Ishikawa (cell line): Measurements from ENCODE around the gene ZNF221.
A peak's percentile ranks its signal among the peaks of the same experiment; 100 is the strongest.

Source experiments
- CEBPB ChIP-seq: IDR thresholded peaks from 2 replicates; pipeline ENCODE4 v1.6.1; 2012
- CREB1 ChIP-seq: IDR thresholded peaks from 2 replicates; pipeline ENCODE4 v1.6.1; 2012; ENCODE audit warnings: low read depth
- EGR1 ChIP-seq: IDR thresholded peaks from 2 replicates; pipeline ENCODE4 v1.6.1; 2012
- EP300 ChIP-seq: IDR thresholded peaks from 2 replicates; pipeline ENCODE4 v1.6.1; 2012; ENCODE audit warnings: borderline replicate concordance
- FOXM1 ChIP-seq: IDR thresholded peaks from 2 replicates; pipeline ENCODE4 v1.6.1; 2012; ENCODE audit warnings: low read depth, borderline replicate concordance
- NFIC ChIP-seq: IDR thresholded peaks from 2 replicates; pipeline ENCODE4 v1.6.1; 2012
- RAD21 ChIP-seq: IDR thresholded peaks from 2 replicates; pipeline ENCODE4 v1.6.1; 2012; ENCODE audit warnings: low read depth
- TAF1 ChIP-seq: IDR thresholded peaks from 2 replicates; pipeline ENCODE4 v1.6.1; 2012; ENCODE audit warnings: low read depth, mild to moderate bottlenecking
- TCF12 ChIP-seq: IDR thresholded peaks from 2 replicates; pipeline ENCODE4 v1.6.1; 2012; ENCODE audit warnings: low read depth
- TEAD4 ChIP-seq: IDR thresholded peaks from 2 replicates; pipeline ENCODE4 v1.6.1; 2012
- YY1 ChIP-seq: IDR thresholded peaks from 2 replicates; pipeline ENCODE4 v1.6.1; 2012; ENCODE audit warnings: low read depth
- ZBTB7A ChIP-seq: IDR thresholded peaks from 2 replicates; pipeline ENCODE4 v1.6.1; 2012; ENCODE audit warnings: low read depth
- TF ChIP-seq, protein P1 (sequence below): IDR thresholded peaks from 2 replicates; pipeline ENCODE4 v1.6.1; 2012
- TF ChIP-seq, protein P2 (sequence below): IDR thresholded peaks from 2 replicates; pipeline ENCODE4 v1.6.1; 2012; ENCODE audit warnings: low read depth, mild to moderate bottlenecking
- TF ChIP-seq, protein P3 (sequence below): IDR thresholded peaks from 2 replicates; pipeline ENCODE4 v1.6.1; 2012

The ZNF221 gene

DNA sequence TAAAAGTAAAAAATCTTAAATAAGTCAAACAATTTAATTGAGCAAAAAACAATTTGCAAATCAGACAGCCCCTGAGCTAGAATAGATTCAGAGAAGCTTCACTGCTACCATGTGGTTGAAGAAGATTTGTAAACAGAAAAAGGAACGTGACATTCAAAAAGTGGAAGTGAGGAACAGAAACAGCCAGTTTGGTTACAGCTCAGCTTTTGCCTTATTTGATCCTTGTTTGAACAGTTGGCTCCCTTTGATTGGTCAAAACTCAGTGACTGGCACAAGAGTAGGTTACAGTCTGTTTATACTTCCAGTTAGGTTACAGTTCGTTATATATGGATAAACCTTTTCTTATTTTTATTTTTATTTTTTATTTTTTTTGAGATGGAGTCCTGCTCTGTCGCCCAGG lies 5.8 kb downstream of the ZNF221 start:
- TF ChIP-seq, protein P1, sequence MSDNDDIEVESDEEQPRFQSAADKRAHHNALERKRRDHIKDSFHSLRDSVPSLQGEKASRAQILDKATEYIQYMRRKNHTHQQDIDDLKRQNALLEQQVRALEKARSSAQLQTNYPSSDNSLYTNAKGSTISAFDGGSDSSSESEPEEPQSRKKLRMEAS: no peak
- TF ChIP-seq, protein P2, sequence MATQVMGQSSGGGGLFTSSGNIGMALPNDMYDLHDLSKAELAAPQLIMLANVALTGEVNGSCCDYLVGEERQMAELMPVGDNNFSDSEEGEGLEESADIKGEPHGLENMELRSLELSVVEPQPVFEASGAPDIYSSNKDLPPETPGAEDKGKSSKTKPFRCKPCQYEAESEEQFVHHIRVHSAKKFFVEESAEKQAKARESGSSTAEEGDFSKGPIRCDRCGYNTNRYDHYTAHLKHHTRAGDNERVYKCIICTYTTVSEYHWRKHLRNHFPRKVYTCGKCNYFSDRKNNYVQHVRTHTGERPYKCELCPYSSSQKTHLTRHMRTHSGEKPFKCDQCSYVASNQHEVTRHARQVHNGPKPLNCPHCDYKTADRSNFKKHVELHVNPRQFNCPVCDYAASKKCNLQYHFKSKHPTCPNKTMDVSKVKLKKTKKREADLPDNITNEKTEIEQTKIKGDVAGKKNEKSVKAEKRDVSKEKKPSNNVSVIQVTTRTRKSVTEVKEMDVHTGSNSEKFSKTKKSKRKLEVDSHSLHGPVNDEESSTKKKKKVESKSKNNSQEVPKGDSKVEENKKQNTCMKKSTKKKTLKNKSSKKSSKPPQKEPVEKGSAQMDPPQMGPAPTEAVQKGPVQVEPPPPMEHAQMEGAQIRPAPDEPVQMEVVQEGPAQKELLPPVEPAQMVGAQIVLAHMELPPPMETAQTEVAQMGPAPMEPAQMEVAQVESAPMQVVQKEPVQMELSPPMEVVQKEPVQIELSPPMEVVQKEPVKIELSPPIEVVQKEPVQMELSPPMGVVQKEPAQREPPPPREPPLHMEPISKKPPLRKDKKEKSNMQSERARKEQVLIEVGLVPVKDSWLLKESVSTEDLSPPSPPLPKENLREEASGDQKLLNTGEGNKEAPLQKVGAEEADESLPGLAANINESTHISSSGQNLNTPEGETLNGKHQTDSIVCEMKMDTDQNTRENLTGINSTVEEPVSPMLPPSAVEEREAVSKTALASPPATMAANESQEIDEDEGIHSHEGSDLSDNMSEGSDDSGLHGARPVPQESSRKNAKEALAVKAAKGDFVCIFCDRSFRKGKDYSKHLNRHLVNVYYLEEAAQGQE: no peak
- TF ChIP-seq, protein P3, sequence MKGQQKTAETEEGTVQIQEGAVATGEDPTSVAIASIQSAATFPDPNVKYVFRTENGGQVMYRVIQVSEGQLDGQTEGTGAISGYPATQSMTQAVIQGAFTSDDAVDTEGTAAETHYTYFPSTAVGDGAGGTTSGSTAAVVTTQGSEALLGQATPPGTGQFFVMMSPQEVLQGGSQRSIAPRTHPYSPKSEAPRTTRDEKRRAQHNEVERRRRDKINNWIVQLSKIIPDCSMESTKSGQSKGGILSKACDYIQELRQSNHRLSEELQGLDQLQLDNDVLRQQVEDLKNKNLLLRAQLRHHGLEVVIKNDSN: no peak
- TF ChIP-seq EP300 (no peak), YY1 (no peak), EGR1 (no peak), RAD21 (no peak), FOXM1 (no peak), TAF1 (no peak)

DNA sequence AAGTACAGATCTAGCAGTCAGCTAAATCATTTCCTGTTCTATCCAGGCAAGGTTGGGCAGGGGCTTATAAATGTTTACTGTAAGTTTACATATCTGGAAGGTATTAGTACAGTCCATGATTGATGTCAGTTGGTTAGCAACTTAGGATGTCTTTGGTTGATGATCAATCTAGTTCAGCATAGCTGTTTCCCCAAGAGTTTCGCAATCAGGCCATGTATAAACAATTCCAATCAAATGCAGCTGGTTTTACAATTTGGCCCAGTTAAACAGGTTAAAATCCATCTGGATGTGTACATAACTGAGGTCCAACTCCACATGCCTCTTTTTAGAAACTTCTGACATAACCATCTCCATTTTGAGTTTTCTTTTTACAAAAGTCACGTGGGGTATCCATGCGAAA lies 6.9 kb downstream of the ZNF221 start:
- TF ChIP-seq YY1 (no peak), CEBPB (peak; percentile 81)

DNA sequence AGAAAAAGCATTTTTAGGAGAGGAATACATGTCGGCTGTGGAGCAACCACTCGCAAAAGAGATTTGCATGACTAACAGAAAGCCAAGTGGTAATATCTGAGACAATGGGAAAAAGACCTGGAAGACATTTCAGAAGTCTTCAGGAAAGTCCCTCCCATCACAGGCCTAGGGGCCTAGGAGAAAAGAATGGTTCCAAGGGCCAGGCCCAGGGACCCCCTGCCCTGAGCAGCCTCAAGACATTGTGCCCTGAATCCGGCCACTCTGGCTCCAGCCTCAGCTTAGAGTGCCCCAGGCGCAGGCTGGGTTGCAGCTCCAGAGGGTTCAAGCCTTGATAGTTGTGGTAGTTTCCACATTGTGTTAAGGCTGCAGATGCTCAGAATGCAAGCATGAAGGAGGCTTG lies 9.4 kb downstream of the ZNF221 start:
- TF ChIP-seq TCF12 (no peak), RAD21 (no peak), CREB1 (no peak), YY1 (no peak), EGR1 (no peak), FOXM1 (no peak), TAF1 (no peak), EP300 (no peak), ZBTB7A (no peak), CEBPB (no peak), NFIC (no peak), TEAD4 (no peak)
- TF ChIP-seq, protein P3: no peak
- TF ChIP-seq, protein P1: no peak
- TF ChIP-seq, protein P2: no peak

DNA sequence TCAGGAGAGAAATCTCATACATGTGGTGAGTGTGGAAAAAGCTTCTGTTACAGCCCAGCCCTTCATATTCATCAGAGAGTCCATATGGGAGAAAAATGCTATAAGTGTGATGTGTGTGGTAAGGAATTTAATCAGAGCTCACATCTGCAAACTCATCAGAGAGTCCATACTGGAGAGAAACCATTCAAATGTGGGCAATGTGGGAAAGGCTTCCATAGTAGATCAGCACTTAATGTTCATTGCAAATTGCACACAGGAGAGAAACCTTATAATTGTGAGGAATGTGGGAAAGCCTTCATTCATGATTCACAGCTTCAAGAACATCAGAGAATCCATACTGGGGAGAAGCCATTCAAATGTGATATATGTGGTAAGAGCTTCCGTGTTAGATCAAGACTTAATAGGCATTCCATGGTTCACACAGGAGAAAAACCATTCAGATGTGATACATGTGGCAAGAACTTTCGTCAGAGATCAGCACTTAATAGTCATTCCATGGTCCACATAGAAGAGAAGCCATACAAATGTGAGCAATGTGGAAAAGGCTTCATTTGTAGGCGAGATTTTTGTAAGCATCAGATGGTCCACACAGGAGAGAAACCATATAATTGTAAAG lies 15.2 kb downstream of the ZNF221 start:
- TF ChIP-seq, protein P1: no peak
- TF ChIP-seq TEAD4 (no peak), CREB1 (no peak), FOXM1 (no peak), RAD21 (no peak), EP300 (no peak), EGR1 (no peak), CEBPB (no peak), YY1 (no peak), TAF1 (no peak), NFIC (no peak), ZBTB7A (no peak), TCF12 (no peak)
- TF ChIP-seq, protein P2: no peak
- TF ChIP-seq, protein P3: no peak
